Activated gamma-delta T cell treated with anti-CD3 and anti-CD28 coated beads, Interleukin-2, amount 50 U/mL, for 16 hours (primary cell): ENCODE results near the gene BFAR.
"Not testable (repeated sequence)": the region's sequence is repeated elsewhere in the genome, so short reads cannot be mapped to it uniquely, and the experiment has no call there.

Source experiments
- DNase-seq: peaks from one replicate; pipeline ENCODE4 v3.0.0-alpha.2; 2020; ENCODE audit warnings: low read depth

Gene BFAR

DNA sequence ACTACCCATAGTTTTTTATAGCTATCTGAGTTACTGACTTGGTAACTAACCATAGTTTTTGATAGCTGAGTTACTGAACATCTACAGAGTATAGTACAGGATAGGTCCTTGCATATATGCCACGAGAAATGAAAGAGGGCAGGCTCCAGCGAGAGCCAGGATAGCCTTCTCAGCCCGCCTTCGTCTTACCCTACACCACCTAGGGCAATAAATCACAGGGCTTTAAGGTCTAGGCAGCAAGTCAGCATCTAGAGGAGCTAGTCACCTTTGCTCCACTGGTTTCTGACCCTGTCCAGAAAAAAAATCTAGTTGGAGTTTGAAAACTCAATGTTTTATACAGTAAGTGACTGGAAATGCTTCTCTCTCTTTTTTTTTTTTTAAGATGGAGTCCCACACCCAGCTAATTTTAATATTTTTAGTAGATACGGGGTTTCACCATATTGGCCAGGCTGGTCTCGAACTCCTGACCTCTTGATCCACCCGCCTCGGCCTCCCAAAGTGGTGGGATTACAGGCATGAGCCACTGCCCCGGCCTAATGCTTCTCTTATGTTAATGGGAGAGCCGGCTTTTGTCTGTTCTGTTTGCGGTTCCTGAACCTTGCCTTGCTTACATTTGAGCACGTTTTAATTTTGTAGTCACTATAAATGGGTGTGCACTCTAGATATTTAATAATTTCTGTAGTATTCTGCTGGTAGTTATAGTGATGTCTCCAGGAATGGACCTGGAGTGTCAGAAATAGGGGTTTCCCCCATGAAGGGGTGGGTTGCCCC lies 2.8 kb downstream of the BFAR start:
- no peak for DNase-seq

DNA sequence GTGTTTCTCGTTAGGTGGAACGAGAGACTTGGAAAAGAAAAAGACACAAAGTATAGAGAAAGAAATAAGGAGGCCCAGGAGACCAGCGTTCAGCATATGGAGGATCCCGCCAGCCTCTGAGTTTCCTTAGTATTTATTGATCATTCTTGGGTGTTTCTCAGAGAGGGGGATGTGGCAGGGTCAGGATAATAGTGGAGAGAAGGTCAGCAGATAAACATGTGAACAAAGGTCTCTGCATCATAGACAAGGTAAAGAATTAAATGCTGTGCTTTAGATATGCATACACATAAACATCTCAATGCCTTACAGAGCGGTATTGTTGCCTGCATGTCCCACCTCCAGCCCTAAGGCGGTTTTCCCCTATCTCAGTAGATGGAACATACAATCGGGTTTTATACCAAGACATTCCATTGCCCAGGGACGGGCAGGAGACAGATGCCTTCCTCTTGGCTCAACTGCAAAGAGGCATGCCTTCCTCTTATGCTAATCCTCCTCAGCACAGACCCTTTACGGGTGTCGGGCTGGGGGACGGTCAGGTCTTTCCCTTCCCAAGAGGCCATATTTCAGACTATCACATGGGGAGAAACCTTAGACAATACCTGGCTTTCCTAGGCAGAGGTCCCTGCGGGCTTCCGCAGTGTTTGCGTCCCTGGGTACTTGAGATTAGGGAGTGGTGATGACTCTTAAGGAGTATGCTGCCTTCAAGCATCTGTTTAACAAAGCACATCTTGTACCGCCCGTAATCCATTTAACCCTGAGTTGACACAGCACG lies 3.6 kb downstream of the BFAR start:
- not testable (repeated sequence) for DNase-seq

DNA sequence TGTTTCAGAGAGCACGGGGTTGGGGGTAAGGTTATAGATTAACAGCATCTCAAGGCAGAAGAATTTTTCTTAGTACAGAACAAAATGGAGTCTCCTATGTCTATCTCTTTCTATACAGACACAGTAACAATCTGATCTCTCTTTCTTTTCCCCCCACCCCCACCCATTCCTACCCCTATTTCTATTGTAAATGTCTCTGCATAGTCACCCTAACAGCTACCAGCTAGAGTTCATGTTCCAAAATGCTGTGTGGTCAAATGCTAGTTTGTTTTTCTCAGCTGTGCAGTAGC lies 4.1 kb downstream of the BFAR start:
- not testable (repeated sequence) for DNase-seq

DNA sequence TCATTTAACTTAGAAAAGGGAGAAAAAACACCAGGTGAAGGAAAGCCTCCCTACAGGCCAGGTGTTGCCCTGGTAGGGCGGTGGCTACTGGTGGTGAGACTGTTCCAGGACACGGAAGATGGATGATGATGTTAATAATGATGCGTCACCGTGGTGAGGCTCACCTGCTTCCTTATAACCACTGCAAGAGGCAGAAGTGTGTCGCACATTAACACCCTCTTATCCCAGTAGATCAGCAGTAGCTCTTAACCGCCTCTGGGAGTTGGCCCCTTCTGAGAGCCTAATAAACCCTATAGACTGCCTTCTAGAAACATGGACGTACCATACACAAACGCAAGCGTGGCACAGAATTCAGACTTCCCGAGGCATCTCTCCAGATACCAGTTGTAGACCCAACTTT lies 7.8 kb downstream of the BFAR start:
- DNase-seq, result no peak

DNA sequence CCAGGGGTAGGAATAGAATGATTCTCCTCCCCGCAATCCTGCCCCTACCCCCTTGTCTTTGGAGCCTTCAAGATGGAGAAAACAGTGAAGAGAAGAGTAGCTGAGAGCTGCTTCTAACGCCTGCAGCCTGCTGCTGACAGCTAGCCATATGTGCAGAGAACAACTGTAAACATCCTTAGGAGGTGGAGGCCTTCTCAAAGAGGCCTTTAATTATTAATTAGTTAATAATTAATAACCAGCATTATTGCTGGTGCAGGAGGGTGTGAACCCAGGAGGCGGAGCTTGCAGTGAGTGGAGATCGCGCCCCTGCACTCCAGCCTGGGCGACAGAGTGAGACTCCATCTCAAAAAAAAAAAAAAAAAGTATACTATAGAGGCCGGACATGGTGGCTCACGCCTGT lies 8.5 kb downstream of the BFAR start:
- no peak for DNase-seq

DNA sequence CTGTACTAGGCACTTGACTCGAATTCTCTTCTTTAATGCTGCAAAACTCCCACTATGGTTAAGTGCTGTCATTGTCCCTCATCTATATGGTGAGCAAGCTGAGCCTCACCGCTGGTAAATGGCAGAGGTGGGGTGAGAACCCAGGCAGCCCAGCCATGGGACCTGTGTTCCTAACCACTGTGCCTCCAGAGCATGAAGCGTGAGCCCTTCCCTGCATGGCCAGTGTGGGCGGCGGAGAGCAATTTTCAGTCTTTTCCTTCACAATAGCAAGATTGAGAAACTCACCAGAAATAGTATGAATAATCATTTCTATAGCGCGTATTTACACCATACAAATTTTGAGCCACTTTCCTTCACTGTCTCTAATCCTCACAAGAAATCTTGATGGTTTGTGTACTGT lies 9.2 kb downstream of the BFAR start:
- DNase-seq, result no peak

DNA sequence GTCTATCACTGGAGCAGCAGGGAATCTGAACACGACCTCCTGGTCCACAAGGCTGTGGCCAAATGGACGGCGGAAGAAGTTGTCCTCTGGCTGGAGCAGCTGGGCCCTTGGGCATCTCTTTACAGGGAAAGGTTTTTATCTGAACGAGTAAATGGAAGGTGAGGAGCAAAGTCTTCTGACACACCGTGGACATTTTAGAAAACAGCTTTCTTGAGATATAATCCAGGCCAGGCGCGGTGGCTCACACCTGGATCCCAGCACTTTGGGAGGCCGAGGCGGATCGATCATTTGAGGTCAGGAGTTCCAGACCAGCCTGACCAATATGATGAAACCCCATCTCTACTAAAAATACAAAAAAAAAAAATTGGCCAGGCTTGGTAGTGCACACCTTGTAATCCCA lies 17.1 kb downstream of the BFAR start:
- DNase-seq, result no peak

DNA sequence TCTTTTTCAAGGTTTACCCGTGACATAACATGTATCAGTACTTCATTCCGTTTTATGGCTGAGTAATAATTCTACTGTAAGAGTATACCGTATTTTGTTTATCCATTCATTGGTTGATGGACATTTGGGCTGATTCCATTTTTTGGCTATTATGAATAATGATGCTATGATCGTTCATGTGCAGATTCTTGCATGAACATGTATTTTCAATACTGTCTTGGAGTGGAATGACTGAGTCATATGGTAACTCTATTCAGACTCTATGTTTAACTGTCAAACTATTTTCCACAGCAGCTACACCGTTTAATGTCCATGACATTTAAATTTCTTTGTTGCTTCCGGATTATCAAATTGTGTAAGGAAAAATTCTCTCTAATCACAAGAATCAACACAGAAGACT lies 17.9 kb downstream of the BFAR start:
- no peak for DNase-seq

DNA sequence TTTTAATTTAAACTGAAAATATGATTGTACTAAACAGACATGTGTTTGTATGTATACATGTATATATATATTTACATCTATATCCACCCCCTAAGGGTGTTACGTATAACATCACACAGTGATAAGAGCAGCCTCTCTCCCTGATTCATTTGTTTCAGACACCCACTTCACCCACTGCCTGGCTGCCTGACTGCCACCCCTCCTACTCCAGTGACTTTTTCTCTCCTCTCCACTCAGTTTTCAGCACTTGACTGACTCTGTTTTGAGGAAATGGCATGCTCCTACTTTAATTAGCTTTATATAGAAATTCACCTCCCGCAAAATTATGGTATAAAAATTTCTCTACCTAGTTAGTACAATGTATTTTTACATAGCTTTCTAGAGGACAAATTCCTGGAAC lies 20.0 kb downstream of the BFAR start:
- no peak for DNase-seq

DNA sequence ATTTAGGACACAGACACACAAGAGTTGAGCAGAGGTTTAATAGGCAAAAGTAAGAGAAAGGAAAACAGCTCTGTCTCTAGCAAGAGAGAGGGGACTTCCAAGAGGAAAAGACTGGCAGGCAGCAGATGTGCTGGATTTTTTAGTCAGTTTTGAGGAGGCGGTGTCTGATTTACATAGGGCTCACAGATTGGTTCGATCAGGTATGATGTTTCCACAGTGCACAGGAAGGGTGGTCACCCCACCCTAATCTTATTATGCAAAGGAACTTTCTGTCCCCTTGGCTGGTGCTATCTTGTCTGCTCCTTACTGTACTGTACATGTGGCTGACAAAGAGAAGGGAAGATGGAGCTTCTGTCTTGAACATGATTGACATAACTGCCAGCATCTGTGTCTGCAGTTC lies 25.3 kb downstream of the BFAR start:
- no peak for DNase-seq

DNA sequence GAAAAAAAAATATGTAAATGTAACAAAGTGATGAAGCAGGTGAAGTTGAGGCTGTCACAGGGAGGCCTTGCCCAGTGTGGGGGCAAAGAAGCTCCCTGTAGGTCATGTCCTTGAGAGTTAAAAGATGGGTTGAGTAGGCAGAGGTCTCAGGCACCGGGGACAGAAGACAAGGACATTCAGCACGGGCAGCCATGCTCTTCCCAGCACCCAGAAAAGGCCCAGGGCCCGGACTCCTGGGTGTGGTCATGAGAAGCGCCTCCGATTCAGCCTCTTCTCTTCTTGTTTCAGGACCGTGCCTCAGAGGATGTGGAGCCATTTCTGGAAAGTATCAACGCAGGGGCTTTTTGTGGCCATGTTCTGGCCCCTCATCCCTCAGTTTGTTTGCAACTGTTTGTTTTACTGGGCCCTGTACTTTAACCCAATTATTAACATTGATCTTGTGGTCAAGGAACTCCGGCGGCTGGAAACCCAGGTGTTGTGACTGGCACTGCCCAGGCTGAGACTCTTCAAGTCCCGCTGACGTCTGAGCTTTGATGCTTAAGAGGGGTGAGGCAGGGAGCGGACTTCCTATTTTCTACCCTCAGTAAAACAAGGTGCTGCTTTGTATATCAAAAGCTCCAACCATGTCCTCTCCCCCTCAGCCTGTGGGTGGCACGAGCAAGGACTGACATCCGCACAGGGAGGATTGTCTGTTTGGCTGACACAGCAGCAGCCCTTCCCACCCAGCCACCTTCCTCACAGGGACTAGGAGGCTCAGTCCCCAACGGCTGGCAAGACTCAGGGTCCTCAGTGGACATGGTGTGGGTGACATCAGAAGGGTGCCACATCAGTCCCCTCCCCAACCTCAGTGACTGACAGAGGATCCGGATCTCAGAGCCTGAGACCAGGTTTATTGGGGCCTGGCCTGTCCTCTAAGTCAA lies 34.9 kb downstream of the BFAR start:
- DNase-seq, result no peak

DNA sequence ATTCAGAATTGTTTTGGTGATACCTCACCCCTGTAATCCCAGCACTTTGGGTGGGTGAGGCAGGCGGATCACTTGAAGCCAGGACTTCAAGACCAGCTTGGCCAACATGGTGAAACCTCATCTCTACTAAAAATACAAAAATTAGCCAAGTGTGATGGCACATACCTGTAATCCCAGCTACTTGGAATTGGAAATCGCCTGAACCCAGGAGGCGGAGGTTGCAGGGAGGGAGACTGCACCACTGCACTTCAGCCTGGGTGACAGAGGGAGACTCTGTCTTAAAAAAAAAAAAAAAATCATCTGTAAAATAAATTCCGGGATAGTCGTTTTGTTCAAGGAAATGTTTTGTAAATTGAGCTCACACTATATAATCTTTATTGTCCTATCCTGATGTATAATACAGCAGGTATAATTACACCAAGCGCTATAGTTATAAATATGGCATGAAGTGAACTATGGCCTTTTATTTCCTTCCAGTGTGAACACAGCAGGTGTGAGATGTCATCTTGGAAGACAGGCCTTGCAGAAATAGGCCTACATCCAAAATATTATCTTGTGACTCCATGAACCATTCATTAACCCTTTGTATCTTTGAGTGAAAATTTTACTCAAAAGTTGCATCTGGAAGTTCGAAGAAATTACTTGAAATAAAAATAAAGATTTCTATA lies 35.9 kb downstream of the BFAR start:
- DNase-seq, result no peak

DNA sequence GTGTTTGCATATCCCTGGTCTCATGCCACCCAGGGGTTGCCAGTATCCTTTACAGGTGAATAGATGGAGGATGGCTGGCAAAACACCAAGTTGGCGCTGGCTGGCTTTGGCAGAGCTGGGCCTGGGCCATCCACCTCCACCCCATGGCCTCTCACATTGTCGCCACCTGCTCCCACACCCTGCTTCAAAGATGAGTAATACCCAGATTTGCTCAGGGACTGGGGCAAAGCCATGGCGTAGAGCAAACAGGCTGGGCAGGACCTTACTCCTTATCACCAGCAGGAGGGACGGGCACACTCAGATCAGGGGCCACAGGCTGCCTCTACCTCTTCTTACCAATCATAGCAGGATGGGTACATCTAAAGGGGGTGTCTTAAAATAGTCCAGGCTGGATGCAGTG lies 37.0 kb downstream of the BFAR start:
- no peak for DNase-seq

DNA sequence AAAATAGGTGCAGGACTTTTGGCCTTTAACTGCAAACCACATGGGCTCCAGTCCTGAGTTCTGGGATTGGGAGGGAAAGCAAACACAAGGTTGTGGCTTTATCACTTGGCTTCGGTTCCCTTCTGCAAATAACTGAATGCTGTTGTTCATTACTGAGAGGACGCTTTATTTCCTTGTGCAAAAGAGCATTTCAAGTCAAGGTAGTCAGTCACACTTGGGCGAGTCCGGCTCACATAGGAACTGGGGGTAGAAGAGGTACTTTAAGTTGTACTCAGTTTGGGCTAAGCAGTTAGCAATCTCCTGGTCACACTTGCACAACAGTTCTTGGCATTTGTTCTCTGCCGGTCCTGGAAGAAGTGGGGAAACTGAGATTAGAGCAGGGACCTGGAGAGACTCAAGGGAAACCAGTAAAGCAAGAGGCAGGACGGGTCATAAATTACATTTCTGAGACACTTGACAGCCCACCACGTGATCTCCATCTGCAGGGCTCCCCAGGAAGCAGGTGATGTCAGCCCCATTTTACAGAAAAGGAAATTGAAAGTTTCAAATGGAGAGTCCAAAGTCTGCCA lies 39.7 kb downstream of the BFAR start:
- DNase-seq, result no peak

DNA sequence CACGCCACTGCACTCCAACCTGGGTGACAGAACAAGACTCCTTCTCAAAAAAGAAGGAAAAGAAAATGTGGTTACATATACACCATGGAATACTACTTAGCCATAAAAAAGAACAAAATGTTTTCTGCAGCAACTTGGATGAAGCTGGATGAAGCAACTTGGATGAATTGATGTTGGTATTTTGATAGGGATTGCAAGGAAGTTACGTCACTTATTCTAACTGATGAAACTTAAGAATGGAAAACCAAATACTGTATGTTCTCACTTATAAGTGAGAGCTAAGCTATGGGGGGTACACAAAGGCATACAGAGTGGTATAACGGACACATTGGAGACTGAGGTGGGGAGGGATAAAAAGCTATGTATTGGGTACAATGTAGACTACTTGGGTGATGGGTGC lies 43.9 kb downstream of the BFAR start:
- DNase-seq, result no peak

DNA sequence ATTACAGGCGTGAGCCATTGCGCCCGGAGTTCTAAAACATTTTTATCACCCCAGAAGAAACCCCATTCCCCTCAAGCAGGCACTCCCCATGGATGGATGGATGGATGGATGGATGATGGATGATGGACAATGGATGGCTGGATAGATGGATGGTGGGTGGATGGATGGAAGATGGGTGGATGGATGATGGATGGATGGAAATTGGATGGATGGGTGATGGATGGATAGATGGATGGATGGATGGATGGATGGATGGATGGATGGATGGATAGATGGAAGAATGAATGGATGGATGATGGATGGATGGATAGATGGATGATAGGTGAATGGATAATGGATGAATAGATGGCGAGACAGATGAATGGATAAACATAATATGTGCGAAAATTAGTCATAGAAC lies 44.9 kb downstream of the BFAR start:
- no peak for DNase-seq

DNA sequence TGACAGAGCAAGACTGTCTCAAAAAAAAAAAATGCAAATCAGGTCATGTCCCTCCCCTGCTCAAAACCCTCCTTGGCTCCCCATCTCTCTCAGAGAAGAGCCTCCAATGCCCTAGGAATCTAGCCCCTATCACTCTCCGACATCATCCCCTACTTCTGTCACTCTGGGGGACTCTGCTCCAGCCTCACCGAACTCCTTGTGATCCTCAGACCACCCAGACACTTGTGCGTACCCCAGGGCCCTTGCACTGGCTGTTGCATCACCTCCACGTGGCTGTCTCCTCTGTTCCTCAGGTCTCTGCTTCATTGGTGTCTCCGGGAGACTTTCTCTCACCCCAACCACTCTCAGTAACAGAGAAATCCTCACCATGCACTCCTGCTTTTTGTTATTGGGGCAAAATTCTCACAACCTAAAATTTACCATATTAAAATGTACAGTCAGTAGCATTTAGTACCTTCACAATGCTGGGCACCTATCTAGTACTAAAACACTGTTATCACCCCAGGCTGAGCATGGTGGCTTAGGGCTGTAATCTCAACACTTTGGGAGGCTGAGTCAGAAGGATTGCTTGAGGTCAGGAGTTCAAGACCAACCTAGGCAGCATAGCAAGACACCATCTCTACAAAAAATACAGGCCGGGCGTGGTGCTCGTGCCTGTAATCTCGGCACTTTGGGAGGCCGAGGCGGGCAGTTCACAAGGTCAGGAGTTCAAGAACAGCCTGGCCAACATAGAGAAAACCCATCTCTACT lies 46.2 kb downstream of the BFAR start:
- DNase-seq, result no peak

DNA sequence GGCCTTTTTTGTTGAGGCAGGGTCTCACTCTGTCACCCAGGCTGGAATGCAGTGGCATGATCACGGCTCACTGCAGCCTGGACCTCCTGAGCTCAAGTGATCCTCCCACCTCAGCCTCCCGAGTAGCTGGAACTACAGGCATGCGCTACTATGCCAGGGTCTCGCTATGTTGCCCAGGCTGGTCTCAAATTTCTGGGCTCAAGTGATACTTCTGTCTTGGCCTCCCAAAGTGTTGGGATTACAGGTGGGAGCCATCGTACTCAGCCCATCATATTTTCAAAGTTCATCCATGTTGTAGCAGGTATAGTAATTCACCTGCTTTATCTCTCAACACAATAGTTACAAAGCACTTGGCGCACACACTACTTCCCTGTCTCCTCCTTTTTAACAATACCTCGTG lies 47.6 kb downstream of the BFAR start:
- DNase-seq, result not testable (repeated sequence)

DNA sequence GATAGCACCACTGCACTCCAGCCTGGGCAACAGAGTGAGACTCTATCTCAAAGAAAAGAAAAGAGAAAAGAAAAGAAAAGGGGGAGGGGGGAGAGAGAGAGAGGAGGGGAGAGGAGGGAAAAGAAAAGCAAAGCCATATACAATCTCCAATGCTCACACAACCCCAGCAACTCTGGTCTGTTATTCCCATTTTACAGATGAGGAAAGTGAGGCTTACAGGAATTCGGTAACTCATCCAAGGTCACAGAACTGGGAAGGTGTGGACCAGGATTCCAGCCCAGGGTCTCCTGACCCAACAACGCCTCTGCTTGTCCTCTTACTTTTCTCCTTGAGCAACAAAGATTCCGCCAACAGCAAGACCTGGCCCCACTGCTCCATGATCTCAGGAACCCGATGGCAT lies 48.4 kb downstream of the BFAR start:
- no peak for DNase-seq

DNA sequence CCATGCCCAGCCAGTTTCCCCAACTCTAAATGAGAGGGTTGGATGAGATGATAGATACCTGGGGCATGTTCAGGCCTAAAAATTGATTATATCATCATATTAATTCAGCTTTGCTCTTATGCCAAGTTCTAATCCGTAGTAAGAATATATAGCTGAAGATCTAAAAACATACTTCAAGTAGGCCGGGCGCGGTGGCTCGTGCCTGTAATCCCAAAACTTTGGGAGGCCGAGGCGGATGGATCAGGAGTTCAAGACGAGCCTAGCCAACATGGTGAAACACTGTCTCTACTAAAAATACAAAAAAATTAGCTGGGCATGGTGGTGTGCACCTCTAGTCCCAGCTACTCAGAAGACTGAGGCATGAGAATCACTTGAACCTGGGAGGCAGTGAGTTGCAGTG lies 49.4 kb downstream of the BFAR start:
- DNase-seq, result no peak
